ENCODE data around the gene PYY. TPM values are rescaled to one million over a fixed set of nuclear protein-coding genes. Genes with fewer than 3 reads are reported as not detected.
A peak's percentile ranks its signal among the peaks of the same experiment; 100 is the strongest.

The PYY gene
- total RNA-seq (not detected), polyA plus RNA-seq (not detected)
- long read RNA-seq, donor 1: 0 reads
- long read RNA-seq, donor 2: 0 reads

GRCh38 chr17:43953746-43954145, at the start of gene PYY:
Gene PYY, minus strand, starts transcription at chr17:43953940. Its CDS starts 457 bp downstream, at chr17:43953483.
- Histone ChIP-seq H3K9me3 (no peaks in the 10 kb centered on the region), H3K27me3 (ENCODE audit: insufficient read depth in 3 of 3, low read length in 2 of 3) (peaks cover 0 to 55% (median 28%) of the 10 kb centered on the region in 3 donors), H3K4me1 (no peaks in the 10 kb centered on the region), H3K27ac (no peak within 1 kb of the TSS), H3K36me3 (ENCODE audit: insufficient read depth in 1 of 2, low read depth in 1 of 2) (no peaks in the 10 kb centered on the region), H3K4me3 (no peak within 1 kb of the TSS)
- WGBS, 3 donors: 33 to 40% (median 34%) methylated on average over 10 to 11 of the region's 11 CpGs
- DNase-seq: no peak
- intact Hi-C loops (cut with DNase I): no loop called here
- ATAC-seq: no peak
- TF ChIP-seq CTCF (IDR thresholded peaks at IDR 0.05): no peak

GRCh38 chr17:44002141-44002848, 48.6 kb upstream of the PYY start:
- H3K27me3 ChIP-seq (ENCODE audit: insufficient read depth in 3 of 3, low read length in 2 of 3): peaks cover 0 to 44% (median 19%) of the 10 kb centered on the region in 3 donors
- peaks cover 20% of the 10 kb centered on the region for H3K4me1 ChIP-seq
- H3K4me3 ChIP-seq: no peak overlapping the region
- no peak for TF ChIP-seq CTCF (IDR thresholded peaks at IDR 0.05)
- 58 to 60% (median 60%) methylated on average over 9 of the region's 9 CpGs for WGBS, 3 donors
- ATAC-seq (no peak), DNase-seq (peak in 1 of 2 donors; percentile 28)
- intact Hi-C loops (cut with DNase I): no loop called here
- H3K9me3 ChIP-seq: no peaks in the 10 kb centered on the region
- H3K36me3 ChIP-seq (ENCODE audit: insufficient read depth in 1 of 2, low read depth in 1 of 2): no peaks in the 10 kb centered on the region
- H3K27ac ChIP-seq: no peak overlapping the region

GRCh38 chr17:44001461-44001920, 47.8 kb upstream of the PYY start:
- ATAC-seq: no peak
- intact Hi-C loops (cut with DNase I): no loop called here
- no peaks in the 10 kb centered on the region for H3K36me3 ChIP-seq (ENCODE audit: insufficient read depth in 1 of 2, low read depth in 1 of 2)
- WGBS, 3 donors: 76 to 81% (median 80%) methylated on average over 2 of the region's 2 CpGs
- no peaks in the 10 kb centered on the region for H3K9me3 ChIP-seq
- DNase-seq: peak in 1 of 2 donors; percentile 23
- peaks cover 0 to 44% (median 19%) of the 10 kb centered on the region in 3 donors for H3K27me3 ChIP-seq (ENCODE audit: insufficient read depth in 3 of 3, low read length in 2 of 3)
- no peak for TF ChIP-seq CTCF (IDR thresholded peaks at IDR 0.05)
- H3K4me3 ChIP-seq: no peak overlapping the region
- H3K27ac ChIP-seq: no peak overlapping the region
- peaks cover 17% of the 10 kb centered on the region for H3K4me1 ChIP-seq

- 75 to 83% (median 79%) methylated on average over 6 of the region's 6 CpGs for WGBS, 3 donors
- ATAC-seq: no peak
Measured at GRCh38 chr17:44000871-44001460, 47.2 kb upstream of the PYY start.

More at GRCh38 chr17:44000871-44001460, 47.2 kb upstream of the PYY start:
- Histone ChIP-seq H3K4me3 (no peak overlapping the region), H3K9me3 (no peaks in the 10 kb centered on the region), H3K36me3 (ENCODE audit: insufficient read depth in 1 of 2, low read depth in 1 of 2) (no peaks in the 10 kb centered on the region), H3K27ac (no peak overlapping the region), H3K4me1 (peaks cover 12% of the 10 kb centered on the region), H3K27me3 (ENCODE audit: insufficient read depth in 3 of 3, low read length in 2 of 3) (peaks cover 0 to 44% (median 18%) of the 10 kb centered on the region in 3 donors)
- DNase-seq: no peak
- TF ChIP-seq CTCF (IDR thresholded peaks at IDR 0.05): no peak
- intact Hi-C loops (cut with DNase I): no loop called here

Measured in psoas muscle (tissue), 8 donors.